Skeletal muscle tissue (tissue), 4 donors: ENCODE measurements around the gene ESF1. TPM values are rescaled to one million over a fixed set of nuclear protein-coding genes. Genes with fewer than 3 reads are reported as not detected.

Experiments used
- H3K27ac ChIP-seq: one replicate; pipeline ENCODE4 v1.7.0; 2013; ENCODE audit warnings: mild to moderate bottlenecking, low read depth, low read length, inconsistent platforms
- H3K27me3 ChIP-seq, 3 donors: one replicate each; pipeline ENCODE4 v1.7.0; 2013; ENCODE audit warnings: low read length in 3 of 3; ENCODE audit not compliant: control insufficient read depth in 3 of 3, insufficient read depth in 3 of 3
- H3K36me3 ChIP-seq, 3 donors: one replicate each; pipeline ENCODE4 v1.7.0; 2013; ENCODE audit warnings: low read length in 3 of 3; ENCODE audit not compliant: control insufficient read depth in 3 of 3, insufficient read depth in 3 of 3
- H3K4me1 ChIP-seq, 3 donors: one replicate each; pipeline ENCODE4 v1.7.0; 2013; ENCODE audit warnings: low read length in 3 of 3, mild to moderate bottlenecking in 3 of 3; ENCODE audit not compliant: control insufficient read depth in 3 of 3, insufficient read depth in 3 of 3
- H3K4me3 ChIP-seq, 3 donors: one replicate each; pipeline ENCODE4 v1.7.0; 2013; ENCODE audit warnings: low read length in 3 of 3
- H3K9ac ChIP-seq, 3 donors: one replicate each; pipeline ENCODE4 v1.7.0; 2013; ENCODE audit warnings: low read length in 3 of 3, mild to moderate bottlenecking in 3 of 3, moderate library complexity in 2 of 3, low read depth in 1 of 3
- H3K9me3 ChIP-seq, 3 donors: one replicate each; pipeline ENCODE4 v1.7.0; 2013; ENCODE audit warnings: low read length in 3 of 3; ENCODE audit not compliant: control insufficient read depth in 3 of 3
- total RNA-seq: library from RNA; depleted of rRNA; stranded (reverse); fragments of >200 nt; gene quantifications from one replicate; pipeline ENCODE4 v1.2.3, GENCODE V29; 2014
- donor health status: Osteomylitis.

The ESF1 gene
- total RNA-seq, 1 donor from 2014 or later: 5.7 TPM

DNA sequence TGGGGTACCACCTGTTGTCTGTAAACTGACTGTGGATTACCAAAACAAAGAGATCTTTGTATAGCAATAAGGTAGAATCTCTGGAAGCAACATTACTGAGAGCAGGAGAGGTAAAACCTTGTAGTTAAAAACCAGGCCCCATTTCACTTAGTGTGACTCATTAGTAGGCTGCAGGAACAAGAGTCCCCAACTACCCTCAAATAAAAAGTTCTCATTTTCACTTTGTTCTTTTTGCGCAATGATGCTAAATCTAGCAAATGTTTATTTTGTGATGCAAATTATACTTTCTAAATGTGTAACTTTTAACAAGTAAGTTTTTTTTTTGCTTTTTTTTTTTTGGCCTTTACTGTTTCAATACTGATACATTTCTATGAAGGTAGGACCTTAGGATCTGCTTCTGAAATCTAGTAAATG, 67.1 kb downstream of the ESF1 start:
- no peaks in the 10 kb centered on the region for H3K9me3 ChIP-seq
- H3K4me1 ChIP-seq: no peaks in the 10 kb centered on the region
- H3K9ac ChIP-seq: no peak overlapping the region
- no peaks in the 10 kb centered on the region for H3K27me3 ChIP-seq
- no peak overlapping the region for H3K4me3 ChIP-seq
- no peak overlapping the region for H3K27ac ChIP-seq
- H3K36me3 ChIP-seq: peaks cover 10 to 22% (median 20%) of the 10 kb centered on the region in 3 donors

DNA sequence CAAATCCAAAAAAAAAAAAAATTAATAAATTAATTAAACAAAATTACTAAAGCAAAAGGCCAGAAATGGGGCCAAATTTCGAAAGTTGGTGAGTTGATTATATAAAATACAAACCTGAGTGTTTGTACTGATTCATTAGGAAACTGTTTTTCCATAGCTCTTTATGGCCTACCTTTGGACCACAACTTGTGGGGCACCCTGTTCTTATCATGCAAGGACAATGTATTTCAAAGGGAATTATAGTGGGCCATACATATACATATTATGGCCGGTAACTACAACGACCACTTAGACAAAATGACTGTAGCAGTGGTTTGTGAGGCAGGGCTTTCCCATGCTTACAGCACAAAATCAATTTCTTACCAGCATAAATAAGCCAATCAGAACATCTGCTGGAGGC, 69.5 kb downstream of the ESF1 start:
- H3K36me3 ChIP-seq: peaks cover 10 to 27% (median 19%) of the 10 kb centered on the region in 3 donors
- no peak overlapping the region for H3K9ac ChIP-seq
- H3K4me3 ChIP-seq: no peak overlapping the region
- no peaks in the 10 kb centered on the region for H3K4me1 ChIP-seq
- H3K27me3 ChIP-seq: no peaks in the 10 kb centered on the region
- peaks cover 0 to 3% (median 0%) of the 10 kb centered on the region in 3 donors for H3K9me3 ChIP-seq
- H3K27ac ChIP-seq: no peak overlapping the region

DNA sequence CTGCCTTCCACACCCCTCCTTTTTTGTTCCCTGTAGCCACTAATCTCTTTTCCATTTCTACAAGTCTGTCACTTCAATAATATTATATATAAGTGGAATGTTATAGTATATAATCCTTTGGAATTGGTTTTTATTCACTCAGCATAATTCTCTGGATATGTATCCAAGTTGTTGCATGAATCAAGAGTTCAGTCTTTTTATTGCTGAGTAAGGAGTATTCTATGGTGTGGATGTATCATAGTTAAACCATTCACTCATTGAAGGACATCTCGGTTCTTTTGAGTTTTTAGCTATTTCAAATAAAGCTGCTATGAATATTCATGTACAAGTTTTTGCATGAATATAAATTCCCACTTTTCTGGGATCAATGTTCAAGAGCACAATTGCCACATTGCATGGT, 76.5 kb downstream of the ESF1 start:
- peaks cover 0 to 8% (median 2%) of the 10 kb centered on the region in 3 donors for H3K36me3 ChIP-seq
- no peaks in the 10 kb centered on the region for H3K27me3 ChIP-seq
- no peaks in the 10 kb centered on the region for H3K4me1 ChIP-seq
- H3K9me3 ChIP-seq: peaks cover 0 to 3% (median 0%) of the 10 kb centered on the region in 3 donors
- no peak overlapping the region for H3K27ac ChIP-seq
- H3K9ac ChIP-seq: no peak overlapping the region
- no peak overlapping the region for H3K4me3 ChIP-seq

DNA sequence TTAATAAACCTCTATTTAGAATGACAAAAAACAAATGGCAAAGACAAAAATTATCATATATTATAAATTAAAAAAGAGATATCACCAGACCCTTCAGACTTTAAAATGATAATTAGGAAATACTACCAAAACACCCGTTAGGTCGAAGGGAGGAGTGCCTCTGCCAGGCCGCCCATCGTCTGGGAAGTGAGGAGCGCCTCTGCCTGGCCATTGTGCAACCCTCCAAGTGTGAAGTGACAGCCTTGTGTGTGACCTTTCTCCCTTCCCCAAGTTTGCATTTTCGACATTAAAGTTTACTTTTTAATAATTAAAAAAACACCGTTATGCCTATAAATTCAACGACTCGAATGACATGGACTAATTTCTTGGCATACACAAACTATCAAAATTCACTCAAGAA, 81.5 kb downstream of the ESF1 start:
- H3K36me3 ChIP-seq: no peaks in the 10 kb centered on the region
- H3K4me1 ChIP-seq: no peaks in the 10 kb centered on the region
- H3K4me3 ChIP-seq: no peak overlapping the region
- H3K9ac ChIP-seq: no peak overlapping the region
- no peaks in the 10 kb centered on the region for H3K27me3 ChIP-seq
- no peaks in the 10 kb centered on the region for H3K9me3 ChIP-seq
- H3K27ac ChIP-seq: no peak overlapping the region

DNA sequence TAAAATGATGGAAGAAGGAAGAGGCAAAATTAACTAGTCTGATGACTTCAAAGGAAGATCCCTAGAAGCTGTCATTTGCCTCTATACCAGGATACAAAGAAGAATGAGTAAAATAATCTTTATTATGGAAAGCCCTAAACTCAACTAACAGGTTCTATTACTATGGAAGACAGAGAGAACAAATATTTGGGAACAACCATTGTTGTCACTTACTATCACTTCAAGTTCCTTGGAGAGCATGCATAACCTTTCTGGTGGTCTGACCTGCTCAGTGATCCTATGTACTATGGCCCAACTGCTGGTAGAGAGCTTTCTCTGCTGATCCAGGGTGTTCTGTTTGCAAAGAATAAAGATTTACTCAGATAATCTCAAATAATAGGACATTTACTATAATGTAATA, 83.2 kb downstream of the ESF1 start:
- H3K36me3 ChIP-seq: no peaks in the 10 kb centered on the region
- H3K27me3 ChIP-seq: no peaks in the 10 kb centered on the region
- H3K4me3 ChIP-seq: no peak overlapping the region
- no peak overlapping the region for H3K9ac ChIP-seq
- no peak overlapping the region for H3K27ac ChIP-seq
- H3K4me1 ChIP-seq: no peaks in the 10 kb centered on the region
- no peaks in the 10 kb centered on the region for H3K9me3 ChIP-seq

DNA sequence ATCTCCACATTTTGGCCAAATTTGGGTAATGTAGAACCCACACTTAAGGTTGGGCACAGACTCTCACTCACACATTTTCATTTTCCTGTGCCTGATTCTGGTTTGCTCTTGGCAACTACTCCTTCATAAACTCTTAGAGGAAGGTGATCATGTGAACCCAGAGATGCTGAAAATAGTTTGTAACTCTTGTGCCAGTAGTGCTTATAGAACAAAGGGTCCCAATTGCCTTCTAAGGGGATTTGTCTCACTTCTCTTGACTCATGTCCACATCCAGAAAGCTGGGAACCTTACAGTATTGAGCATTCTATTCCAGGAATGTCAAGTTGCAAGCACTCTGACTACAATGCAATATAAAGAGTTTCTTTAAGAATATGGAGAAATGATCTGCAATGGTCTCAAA, 84.0 kb downstream of the ESF1 start:
- H3K9me3 ChIP-seq: no peaks in the 10 kb centered on the region
- H3K4me3 ChIP-seq: no peak overlapping the region
- H3K27ac ChIP-seq: no peak overlapping the region
- H3K27me3 ChIP-seq: no peaks in the 10 kb centered on the region
- H3K4me1 ChIP-seq: no peaks in the 10 kb centered on the region
- H3K9ac ChIP-seq: no peak overlapping the region
- H3K36me3 ChIP-seq: no peaks in the 10 kb centered on the region

DNA sequence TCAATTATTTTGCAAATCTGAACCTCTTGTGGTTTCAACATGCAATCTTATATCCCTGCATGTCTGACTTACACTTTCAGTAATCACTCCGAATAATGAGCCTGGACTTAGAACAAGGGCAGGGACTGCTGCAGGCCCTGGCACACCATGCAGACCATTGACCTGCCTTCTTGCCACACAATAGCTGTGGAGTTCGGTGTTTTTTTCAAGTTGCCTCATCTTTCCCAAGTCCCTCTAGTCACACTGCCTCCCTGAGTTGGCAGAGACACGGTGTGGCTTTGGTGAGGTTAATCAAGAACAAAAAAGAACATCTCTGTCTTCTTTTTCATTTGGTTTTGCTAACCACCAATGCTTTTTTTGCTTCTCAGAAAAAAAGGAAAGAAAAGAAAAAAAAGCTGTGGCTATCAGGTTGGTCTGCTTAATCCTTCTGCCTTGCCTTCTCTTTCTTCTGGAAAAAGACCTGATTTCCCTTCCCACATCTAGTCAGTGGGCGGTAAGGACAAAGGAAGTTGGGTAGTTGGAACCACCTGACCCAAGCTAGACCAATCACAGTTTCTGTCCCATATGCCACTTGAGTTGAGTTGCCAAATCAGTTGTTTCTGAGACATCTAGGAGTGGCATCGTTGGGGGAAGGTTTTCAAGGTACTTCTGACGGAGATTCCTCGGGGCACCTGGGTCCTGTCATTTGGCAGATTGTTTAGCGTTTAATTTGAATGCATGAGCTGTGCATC, 90.1 kb downstream of the ESF1 start:
- no peak overlapping the region for H3K27ac ChIP-seq
- H3K9me3 ChIP-seq: no peaks in the 10 kb centered on the region
- H3K4me3 ChIP-seq: no peak overlapping the region
- H3K36me3 ChIP-seq: no peaks in the 10 kb centered on the region
- peaks cover 0 to 3% (median 0%) of the 10 kb centered on the region in 3 donors for H3K27me3 ChIP-seq
- no peak overlapping the region for H3K9ac ChIP-seq
- H3K4me1 ChIP-seq: no peaks in the 10 kb centered on the region

DNA sequence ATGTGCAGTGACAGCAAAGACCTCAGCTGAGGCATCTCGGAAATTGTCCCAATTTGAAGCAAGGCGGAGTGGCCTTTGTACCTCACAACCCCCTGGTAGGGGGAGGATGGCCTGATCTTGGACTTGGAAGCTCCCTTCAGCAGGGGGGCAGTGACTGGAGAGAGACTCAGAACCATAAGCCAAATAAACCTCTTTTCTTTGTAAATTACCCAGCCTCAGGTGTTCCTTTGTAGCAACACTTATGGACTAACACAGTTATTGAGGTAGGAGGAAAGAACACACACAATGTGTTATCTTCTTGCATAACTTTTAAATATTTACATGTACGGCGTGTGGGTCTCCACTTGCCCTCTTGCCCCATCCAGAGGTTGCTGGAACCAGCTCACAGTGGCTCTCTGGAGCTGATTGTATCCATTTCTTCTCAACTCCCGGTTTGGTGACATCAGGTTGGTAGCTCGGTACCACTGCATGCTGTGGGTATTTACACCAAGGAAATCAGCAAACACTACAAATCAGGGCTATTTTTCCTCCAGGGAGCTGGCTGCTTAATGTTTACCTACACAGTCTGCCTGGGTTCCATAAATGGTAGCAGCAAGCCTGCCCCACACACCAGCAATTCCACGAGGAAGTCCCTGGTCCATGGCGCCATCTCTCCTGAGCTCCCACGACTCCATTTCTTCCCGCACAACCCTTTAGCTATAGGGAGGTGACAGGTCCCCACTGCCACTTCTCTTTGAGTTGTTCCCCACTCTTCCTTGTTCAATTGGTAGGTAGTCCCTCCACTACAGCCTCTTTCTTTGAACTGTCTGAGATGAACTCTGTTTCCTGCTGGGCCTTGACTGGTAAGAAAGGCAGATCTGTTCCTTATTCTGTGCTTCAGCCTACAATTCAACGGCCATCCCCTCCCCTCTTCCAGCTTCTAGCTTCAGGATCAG, 91.7 kb downstream of the ESF1 start:
- Histone ChIP-seq H3K27ac (no peak overlapping the region), H3K9ac (no peak overlapping the region), H3K4me1 (no peaks in the 10 kb centered on the region), H3K9me3 (no peaks in the 10 kb centered on the region), H3K36me3 (no peaks in the 10 kb centered on the region), H3K4me3 (no peak overlapping the region), H3K27me3 (peaks cover 0 to 3% (median 0%) of the 10 kb centered on the region in 3 donors)

DNA sequence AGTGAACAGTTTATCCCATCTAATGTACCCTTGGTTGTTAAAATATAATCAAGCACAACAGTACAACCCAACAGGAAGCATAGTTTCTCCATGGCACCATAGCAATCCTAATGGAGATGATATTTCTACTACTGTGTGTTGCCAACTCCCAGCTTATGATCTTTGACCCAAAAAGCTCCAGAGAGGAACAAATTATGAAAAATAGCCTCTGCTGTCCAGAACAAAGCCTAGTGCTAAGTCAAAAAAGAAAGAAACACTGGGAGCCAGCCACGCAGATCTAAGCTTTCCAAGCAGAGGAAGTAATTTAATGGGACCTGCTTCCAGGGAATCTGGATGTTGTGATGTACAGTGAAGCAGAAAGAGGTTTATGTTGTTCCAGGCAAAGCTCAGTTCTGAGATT, 93.8 kb downstream of the ESF1 start:
- Histone ChIP-seq H3K27me3 (peaks cover 0 to 3% (median 0%) of the 10 kb centered on the region in 3 donors), H3K4me3 (no peak overlapping the region), H3K27ac (no peak overlapping the region), H3K9me3 (no peaks in the 10 kb centered on the region), H3K36me3 (no peaks in the 10 kb centered on the region), H3K4me1 (no peaks in the 10 kb centered on the region), H3K9ac (no peak overlapping the region)

DNA sequence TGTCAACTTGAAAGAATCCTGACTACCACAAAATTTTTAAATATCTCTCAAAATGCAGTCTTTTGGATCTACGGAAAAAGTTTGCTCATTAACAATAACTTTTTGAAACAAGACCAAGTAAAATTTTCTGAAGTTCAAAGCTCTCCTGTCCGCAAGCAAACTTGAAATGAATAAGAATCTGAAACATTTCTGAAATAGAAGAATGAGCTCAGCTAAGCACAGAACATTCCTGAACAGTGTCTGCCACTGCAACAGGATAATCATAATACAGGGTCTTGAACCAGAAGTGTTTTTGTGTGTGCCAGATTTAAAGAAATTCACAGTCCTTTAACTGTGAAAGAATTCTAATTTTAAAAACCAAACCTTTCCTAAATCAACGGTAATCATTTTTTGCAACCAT, 96.9 kb downstream of the ESF1 start:
- Histone ChIP-seq H3K27ac (no peak overlapping the region), H3K4me3 (no peak overlapping the region), H3K27me3 (peaks cover 0 to 5% (median 3%) of the 10 kb centered on the region in 3 donors), H3K9me3 (no peaks in the 10 kb centered on the region), H3K9ac (no peak overlapping the region), H3K4me1 (no peaks in the 10 kb centered on the region), H3K36me3 (no peaks in the 10 kb centered on the region)
